GM12878 (cell line): ENCODE results near the gene DDX23. TPM values are rescaled to one million over a fixed set of nuclear protein-coding genes. Genes with fewer than 3 reads are reported as not detected.

Experiments used
- ATF2 ChIP-seq: IDR thresholded peaks from 2 replicates; pipeline ENCODE4 v1.6.1; 2012; ENCODE audit warnings: low read length, inconsistent platforms
- E2F4 ChIP-seq: IDR thresholded peaks from 2 replicates; pipeline ENCODE4 v1.6.1; 2012; ENCODE audit warnings: low read depth, low read length, improper control_type of control experiment
- EED ChIP-seq: sonication (generic); IDR thresholded peaks from 2 replicates; pipeline ENCODE4 v1.6.1; 2016; ENCODE audit warnings: antibody characterized with exemption, low read depth
- FOXK2 ChIP-seq: fragments of 450-650 bp; IDR thresholded peaks from 2 replicates; pipeline ENCODE4 v1.6.1; 2017; ENCODE audit warnings: mild to moderate bottlenecking, moderate library complexity
- HDAC2 ChIP-seq: fragments of 200-600 bp; sonication (generic); IDR thresholded peaks from 2 replicates; pipeline ENCODE4 v1.6.1; 2017
- KLF5 ChIP-seq: fragments of 450-650 bp; IDR thresholded peaks from 2 replicates; pipeline ENCODE4 v1.6.1; 2014; ENCODE audit warnings: mild to moderate bottlenecking; ENCODE audit not compliant: partially characterized antibody
- LARP7 ChIP-seq: fragments of 450-650 bp; IDR thresholded peaks from 2 replicates; pipeline ENCODE4 v1.6.1; 2017; ENCODE audit warnings: mild to moderate bottlenecking
- MTA3 ChIP-seq: IDR thresholded peaks from 2 replicates; pipeline ENCODE4 v1.6.1; 2012; ENCODE audit warnings: low read length, inconsistent platforms, borderline replicate concordance
- PRDM15 ChIP-seq: fragments of 450-650 bp; formaldehyde crosslinking; IDR thresholded peaks from 2 replicates; pipeline ENCODE4 v1.4.0; 2020; ENCODE audit warnings: mild to moderate bottlenecking, moderate library complexity
- RAD51 ChIP-seq: fragments of 450-650 bp; IDR thresholded peaks from 2 replicates; pipeline ENCODE4 v1.6.1; 2016; ENCODE audit warnings: moderate library complexity, mild to moderate bottlenecking, inconsistent platforms
- SKIL ChIP-seq: fragments of 450-650 bp; IDR thresholded peaks from 2 replicates; pipeline ENCODE4 v1.6.1; 2017; ENCODE audit warnings: mild to moderate bottlenecking, low read depth, inconsistent platforms; ENCODE audit not compliant: poor library complexity, severe bottlenecking
- SMAD1 ChIP-seq: fragments of 450-650 bp; IDR thresholded peaks from 2 replicates; pipeline ENCODE4 v1.6.1; 2018; ENCODE audit warnings: mild to moderate bottlenecking, low read depth; ENCODE audit not compliant: partially characterized antibody
- SPI1 ChIP-seq: IDR thresholded peaks from 2 replicates; pipeline ENCODE4 v1.6.1; 2011; ENCODE audit warnings: low read depth, mild to moderate bottlenecking, low read length, moderate library complexity, borderline replicate concordance; ENCODE audit not compliant: insufficient read depth
- ZBTB33 ChIP-seq: fragments of 450-650 bp; IDR thresholded peaks from 2 replicates; pipeline ENCODE4 v1.6.1; 2017; ENCODE audit warnings: mild to moderate bottlenecking
- ZBTB4 ChIP-seq: fragments of 450-650 bp; formaldehyde crosslinking; IDR thresholded peaks from 2 replicates; pipeline ENCODE4 v1.4.0; 2022; ENCODE audit warnings: mild to moderate bottlenecking, moderate library complexity
- polyA plus RNA-seq, 11 experiments: library from polyadenylated mRNA; depleted of rRNA in 4 of 11; unstranded in 6 of 11; stranded (reverse) in 5 of 11; fragments of >200 nt; fragmentation: Nextera tagmentation in 4 of 11; fragmentation: Illumina TruSeq in 1 of 11; extraction: Ambion mirVana in 4 of 11; extraction: Trizol in 1 of 11; gene quantifications; 1 replicate in 1 of 11; 2 replicates in 10 of 11; pipeline versions ENCODE4 v1.2.1 to v1.2.3, GENCODE V29; 2011 to 2016; ENCODE audit warnings: inconsistent platforms in 2 of 11, missing spikeins in 2 of 11, low read depth in 1 of 11
- total RNA-seq, 4 experiments: library from RNA; depleted of rRNA in 3 of 4; stranded (reverse); fragments of >200 nt in 3 of 4; fragmentation: Illumina TruSeq in 1 of 4; extraction: Trizol in 1 of 4; gene quantifications; 2 replicates each; pipeline versions ENCODE4 v1.2.1 to v1.2.3, GENCODE V29; 2013 to 2021

The DDX23 gene
- total and polyA plus RNA-seq, 10 of the 15 experiments (the other 5 are each of a cell fraction or from before 2014, with no cell fraction given) = 25.8 to 107 (median 77.4) TPM

- TF ChIP-seq SKIL = peak; percentile 18
- TF ChIP-seq E2F4 = no peak
- TF ChIP-seq SPI1 = no peak
- TF ChIP-seq PRDM15 (CRISPR knock-in tag) = no peak
- TF ChIP-seq ZBTB33 = no peak
- TF ChIP-seq RAD51 = no peak
- no peak; the same call in none of the 2 replicates for TF ChIP-seq LARP7
- peak; percentile 48 for TF ChIP-seq SMAD1
- no peak for TF ChIP-seq KLF5
- TF ChIP-seq EED = peak; percentile 76
- no peak for TF ChIP-seq HDAC2
- no peak for TF ChIP-seq ZBTB4
- no peak for TF ChIP-seq ATF2
- TF ChIP-seq MTA3 = no peak
- TF ChIP-seq FOXK2 = peak; percentile 26; the same call in 1 of the 2 replicates
Measured at GRCh38 chr12:48851883-48852733, at the start of gene DDX23 (continued).
